Activated gamma-delta T cell treated with Interleukin-2 at 50 U/mL for 16 hours (primary cell): Measurements from ENCODE around the gene CTXN1.
"Not testable (repeated sequence)": the region's sequence is repeated elsewhere in the genome, so short reads cannot be mapped to it uniquely, and the experiment has no call there.

ENCODE experiments used
- DNase-seq: peaks from one replicate; pipeline ENCODE4 v3.0.0-alpha.2; 2020

Gene CTXN1

DNA sequence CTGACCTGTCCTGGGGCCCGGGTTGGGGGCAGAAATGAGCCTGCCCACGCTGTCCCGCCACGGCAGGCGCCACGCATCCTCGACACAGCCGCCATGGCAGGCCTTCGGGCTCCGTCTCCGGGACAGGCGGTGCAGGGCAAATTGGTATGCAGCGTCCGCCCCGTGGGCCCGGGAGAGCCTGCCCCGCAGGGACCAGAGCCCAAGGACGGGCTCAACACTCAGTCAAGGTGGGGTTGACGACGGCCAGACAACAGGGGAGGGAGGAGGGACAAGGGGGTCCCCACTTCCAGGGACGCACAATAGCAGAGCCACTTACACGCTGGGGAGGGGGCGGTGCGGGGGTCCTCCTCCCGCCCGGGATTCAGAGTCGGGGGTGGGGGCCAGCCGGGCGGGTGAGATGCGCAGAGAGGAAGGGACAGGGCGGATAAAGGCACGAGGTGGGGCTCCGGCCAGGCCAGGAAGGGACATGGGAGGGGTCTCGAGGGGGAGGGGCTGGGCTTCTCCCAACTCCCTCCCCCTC, 1.2 kb downstream of the CTXN1 start:
- DNase-seq = no peak

GRCh38 chr19:7924241-7924640, 1.7 kb downstream of the CTXN1 start:
- no peak for DNase-seq

- no peak for DNase-seq
Observed at GRCh38 chr19:7923295-7924191, 2.4 kb downstream of the CTXN1 start.

DNA sequence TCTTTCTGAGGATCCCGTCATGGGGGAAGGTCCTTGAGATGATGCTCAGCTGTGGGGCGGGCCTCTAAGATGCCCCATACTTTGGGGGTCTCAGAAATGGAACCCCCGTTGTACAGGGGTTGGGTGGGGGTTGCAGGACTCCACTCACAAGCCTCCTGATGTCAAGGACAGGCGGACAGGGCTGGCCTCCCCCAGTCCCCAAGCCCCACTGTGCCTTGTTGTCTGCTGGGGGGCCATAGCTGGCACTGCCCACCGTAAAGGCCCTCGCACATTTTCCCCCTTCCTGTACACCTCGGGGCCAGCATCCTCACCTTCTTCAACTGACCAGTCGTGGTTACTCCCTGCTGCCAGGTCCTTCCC, 3.1 kb downstream of the CTXN1 start:
- DNase-seq = no peak

GRCh38 chr19:7921967-7922835, 3.7 kb downstream of the CTXN1 start:
- no peak for DNase-seq

DNA sequence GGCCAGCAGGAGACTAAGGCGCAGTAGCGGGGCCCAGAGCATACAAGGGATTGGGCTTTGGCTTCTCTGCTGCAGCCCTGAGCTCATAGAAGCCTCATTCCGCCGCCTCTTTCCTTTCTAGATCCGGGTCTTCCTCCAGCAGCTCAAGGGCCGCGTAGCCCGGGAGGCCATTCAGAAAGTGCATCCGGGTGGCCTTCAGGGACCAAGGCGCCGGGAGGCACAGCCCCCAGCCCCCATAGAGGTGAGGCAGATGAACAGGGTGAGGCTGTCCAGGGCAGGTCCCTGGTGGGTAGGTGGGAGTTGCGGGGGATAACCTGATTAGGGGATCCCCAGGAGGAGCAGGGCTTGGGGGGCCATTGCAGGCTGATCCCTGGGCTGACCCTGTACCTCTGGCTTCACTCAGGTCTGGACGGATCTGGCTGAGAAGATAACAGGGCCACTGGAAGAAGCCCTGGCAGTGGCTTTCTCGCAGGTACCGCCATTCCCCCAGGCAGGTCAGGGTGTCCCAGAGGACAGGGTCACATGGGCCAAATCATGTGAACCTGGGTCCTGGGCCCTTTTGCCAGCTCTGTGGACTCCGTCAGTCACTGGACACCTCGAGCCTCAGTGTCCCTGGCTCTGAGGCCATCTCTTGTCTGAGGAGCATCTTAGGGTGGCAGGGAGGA, 4.5 kb downstream of the CTXN1 start:
- DNase-seq = no peak

GRCh38 chr19:7920519-7921301, 5.2 kb downstream of the CTXN1 start:
- peak; percentile 100 for DNase-seq

DNA sequence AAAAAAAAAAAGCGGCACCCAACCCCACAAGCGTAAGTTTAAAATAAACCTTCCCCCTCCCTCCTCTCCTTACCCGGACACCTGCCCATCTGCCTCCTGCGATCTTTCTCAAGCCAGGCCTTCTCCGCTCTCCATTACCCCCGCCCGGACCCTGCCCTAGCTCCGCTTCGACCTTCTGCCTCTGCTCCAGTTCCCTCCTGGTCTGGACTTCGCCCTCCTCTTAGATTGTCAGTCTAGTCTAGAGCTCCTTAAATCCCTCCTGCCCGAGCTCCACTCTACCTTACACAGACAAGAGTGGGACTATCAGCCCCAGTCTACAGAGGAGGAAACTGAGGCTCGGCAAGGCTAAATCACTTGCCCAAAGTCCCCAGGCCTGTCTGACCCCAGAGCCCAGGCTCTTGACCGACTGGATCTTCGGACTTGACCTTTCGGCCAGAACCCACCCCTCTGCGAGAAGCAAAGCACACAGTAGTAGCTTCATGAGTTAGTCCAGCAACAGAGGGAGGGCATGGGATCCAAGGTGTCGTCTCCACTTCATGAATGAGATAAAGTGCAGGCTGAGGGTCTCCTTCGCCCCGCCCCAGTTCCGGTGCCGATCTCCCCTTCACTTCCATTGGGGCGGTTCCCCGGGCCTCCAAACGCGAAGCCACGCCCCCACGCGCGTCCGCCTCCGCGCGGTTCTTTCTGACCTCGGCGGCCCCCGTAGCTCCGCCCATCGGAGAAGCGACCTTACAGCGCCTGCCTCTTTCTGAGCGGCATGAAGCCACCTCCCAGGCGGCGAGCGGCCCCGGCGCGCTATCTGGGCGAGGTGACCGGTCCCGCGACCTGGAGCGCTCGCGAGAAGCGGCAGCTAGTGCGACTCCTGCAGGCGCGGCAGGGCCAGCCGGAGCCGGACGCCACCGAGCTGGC, 6.1 kb downstream of the CTXN1 start, which contains the start of gene SNAPC2:
TSS of gene SNAPC2 (plus strand) at position 729 of the 909 bp plus-strand sequence. CDS start at position 758, 29 bp downstream.
- DNase-seq = peak; percentile 95

GRCh38 chr19:7918615-7919421, 7.1 kb downstream of the CTXN1 start:
- DNase-seq = no peak

DNA sequence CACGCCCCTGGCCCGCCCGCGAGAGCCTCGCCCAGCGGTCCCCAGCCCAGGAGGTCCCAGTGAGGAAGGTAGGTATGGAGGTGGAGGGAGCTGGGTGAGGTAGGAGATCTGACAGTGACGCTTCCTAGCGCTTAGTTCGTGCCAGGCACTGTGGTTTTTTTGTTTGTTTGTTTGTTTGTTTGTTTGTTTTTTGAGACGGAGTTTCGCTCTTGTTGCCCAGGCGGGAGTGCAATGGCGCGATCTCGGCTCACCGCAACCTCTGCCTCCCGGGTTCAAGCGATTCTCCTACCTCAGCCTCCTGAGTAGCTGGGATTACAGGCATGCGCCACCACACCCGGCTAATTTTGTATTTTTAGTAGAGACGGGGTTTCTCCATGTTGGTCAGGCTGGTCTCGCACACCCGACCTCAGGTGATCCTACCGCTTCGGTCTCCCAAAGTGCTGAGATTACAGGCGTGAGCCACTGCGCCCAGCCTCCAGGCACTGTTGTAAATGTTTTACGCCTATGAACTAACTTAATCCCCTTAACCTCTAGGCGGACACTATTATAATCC, 7.8 kb downstream of the CTXN1 start:
- DNase-seq = not testable (repeated sequence)

DNA sequence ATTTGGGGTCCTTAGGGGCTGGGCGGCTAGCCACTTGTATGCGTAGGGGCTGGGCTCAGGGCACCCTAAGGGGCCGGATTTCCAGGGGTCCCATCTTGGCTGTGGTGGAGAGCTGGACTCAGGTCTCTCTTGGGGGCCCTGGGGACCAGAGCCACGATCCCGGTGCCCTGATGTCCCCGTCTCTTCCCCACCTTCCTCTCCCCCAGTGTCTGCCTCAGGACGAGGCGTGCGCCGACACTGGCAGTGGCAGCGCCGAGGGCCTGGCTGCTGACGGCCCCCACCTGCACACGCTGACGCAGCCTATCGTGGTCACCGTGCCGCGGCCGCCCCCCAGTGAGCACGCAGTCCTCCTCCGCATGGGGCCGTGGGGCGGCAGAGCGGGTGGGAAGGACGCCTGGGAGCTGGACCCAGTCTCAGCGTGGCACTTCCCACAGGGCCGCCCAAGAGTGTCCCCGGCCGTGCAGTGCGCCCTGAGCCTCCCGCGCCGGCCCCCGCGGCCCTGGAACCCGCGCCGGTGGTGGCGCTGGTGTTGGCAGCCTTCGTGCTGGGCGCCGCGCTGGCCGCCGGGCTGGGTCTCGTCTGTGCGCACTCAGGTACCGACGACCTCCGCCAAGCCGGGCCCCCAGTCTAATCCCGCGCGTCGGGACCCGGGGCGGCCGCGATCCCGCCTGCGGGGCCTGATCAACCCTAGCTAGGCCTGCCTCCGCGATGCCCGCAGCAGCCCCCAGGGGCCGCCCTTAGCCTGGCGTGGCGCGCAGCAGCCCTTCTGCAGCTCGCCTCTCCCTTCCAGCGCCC, 8.5 kb downstream of the CTXN1 start:
- DNase-seq = peak; percentile 50

DNA sequence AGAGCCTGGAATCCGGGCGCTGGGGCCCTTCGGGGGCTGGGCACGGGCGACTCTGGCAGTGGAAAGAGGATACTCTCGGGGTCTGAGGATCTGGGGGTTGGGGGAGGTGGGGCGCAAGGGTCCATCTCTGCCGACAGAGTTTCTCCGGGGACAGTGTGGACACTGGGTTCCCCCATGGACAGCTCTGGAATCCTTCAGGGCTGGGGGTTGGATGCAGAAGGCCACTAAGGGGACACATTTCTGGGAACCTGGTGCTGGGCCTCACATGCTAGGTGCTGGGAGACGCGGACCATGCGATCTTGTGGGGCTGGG, 9.0 kb downstream of the CTXN1 start:
- no peak for DNase-seq

GRCh38 chr19:7916103-7916954, 9.6 kb downstream of the CTXN1 start:
- peak; percentile 36 for DNase-seq

DNA sequence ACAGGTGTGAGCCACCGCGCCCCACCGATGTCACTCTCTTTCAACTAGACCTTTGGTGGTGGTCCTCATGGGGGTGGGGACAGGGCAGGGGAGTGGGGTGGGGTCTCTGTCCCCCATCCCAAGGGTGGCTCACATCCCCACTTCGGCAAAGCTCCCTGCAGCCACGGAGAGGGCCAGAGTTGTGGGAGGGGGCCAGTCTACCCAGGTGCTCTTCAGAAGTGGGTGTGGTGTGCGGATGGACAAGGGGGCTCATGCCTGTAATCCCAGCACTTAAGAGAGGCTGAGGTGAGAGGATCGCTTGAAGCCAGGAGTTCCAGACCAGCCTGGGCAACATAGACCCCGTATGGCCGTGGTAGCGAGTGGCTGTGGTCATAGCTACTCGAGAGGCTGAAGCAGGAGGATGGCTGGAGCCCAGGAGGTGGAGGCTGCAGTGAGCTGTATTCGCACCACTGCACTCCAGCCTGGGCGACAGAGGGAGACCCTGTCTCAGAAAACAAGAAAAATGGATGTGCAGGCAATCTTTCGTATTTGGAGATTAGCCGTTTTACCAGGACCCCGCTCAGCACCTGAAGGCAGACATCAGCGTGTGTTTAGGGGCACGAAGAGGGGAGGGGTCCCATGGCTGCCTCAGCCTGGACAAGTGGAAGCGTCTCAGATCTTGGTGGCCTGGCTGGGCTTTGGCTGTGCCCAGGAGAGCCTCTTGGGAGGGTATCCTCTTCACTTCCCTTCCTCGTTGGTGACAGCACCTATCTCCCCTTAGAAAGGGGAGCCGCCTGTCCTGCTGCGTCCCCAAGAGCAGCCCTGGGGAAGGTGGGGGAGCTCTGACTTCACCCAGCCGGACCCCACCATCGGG, 10.5 kb downstream of the CTXN1 start:
- DNase-seq = no peak

GRCh38 chr19:7914598-7915045, 11.3 kb downstream of the CTXN1 start, which contains the start of gene TGFBR3L:
TSS of gene TGFBR3L (plus strand) at chr19:7914830.
- no peak for DNase-seq

GRCh38 chr19:7914099-7914498, 11.8 kb downstream of the CTXN1 start:
- no peak for DNase-seq

DNA sequence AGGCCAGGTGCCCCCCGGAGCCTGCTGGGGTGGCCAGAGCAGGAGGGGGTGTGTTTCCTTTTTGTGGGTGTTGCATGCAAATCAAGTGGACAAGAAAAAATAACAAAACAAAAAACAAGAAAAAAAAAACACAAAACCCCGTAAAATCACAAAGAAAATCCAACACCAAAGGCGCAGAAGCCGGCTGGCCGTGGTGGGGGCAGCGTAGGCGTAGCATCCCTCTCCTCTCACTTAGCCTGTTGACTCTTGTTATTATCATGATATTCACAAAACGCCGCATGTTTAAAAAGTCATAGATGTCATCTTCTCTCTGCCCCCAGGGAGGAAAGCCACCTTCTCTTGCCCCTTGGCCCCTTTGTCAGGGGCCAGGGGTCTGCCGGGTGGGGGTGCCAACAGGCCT, 12.3 kb downstream of the CTXN1 start:
- DNase-seq = no peak
